ENCODE results near the gene PPID.

The PPID gene

DNA sequence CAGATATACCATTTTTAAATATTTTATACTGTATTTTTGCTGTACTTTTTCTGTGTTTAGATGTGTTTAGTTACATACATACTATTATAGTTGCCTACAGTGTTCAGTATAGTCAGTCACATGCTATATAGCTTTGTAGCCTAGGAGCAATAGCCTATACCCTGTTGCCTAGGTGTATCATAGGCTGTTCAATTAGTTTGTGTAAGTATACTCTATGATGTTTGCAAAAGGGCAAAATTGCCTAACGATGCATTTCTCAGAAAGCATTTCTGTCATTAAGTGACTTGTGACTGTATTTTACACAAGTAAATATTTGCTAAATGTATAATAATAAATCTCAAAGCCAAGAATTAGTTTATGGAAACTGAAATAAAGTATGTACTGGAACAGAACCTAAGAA is 41.6 kb downstream of the PPID start:
- Histone ChIP-seq H3K4me1 (ENCODE audit: control insufficient read depth, insufficient read depth, low read length) (peaks cover 3% of the 10 kb centered on the region), H3K9ac (ENCODE audit: low read depth, low read length) (no peak overlapping the region), H3K9me3 (ENCODE audit: control insufficient read depth, insufficient read depth, low read length) (no peaks in the 10 kb centered on the region), H3K4me3 (ENCODE audit: low read depth, low read length) (no peak overlapping the region), H3K36me3 (ENCODE audit: control insufficient read depth, insufficient read depth, low read length) (no peaks in the 10 kb centered on the region), H3K27me3 (ENCODE audit: control insufficient read depth, insufficient read depth, low read length) (no peaks in the 10 kb centered on the region)

DNA sequence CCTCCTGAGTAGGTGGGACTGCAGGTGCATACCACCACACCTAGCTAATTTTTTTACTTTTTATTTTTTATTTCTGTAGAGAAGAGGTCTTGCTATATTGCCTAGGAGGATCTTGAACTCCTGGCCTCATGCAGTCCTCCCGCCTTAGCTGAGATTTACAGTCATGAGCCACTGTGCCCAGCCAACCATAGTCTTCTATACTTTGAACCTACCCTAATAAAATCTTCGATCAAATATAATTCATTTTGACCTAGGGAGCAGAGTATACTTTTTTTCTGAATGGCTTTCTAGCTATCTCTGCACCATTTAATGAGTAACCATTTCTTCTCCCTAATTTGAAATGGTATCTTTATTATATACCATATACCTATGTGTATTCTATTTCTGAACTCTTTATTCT is 44.4 kb downstream of the PPID start:
- Histone ChIP-seq H3K36me3 (ENCODE audit: control insufficient read depth, insufficient read depth, low read length) (no peaks in the 10 kb centered on the region), H3K27me3 (ENCODE audit: control insufficient read depth, insufficient read depth, low read length) (no peaks in the 10 kb centered on the region), H3K9ac (ENCODE audit: low read depth, low read length) (no peak overlapping the region), H3K4me1 (ENCODE audit: control insufficient read depth, insufficient read depth, low read length) (peaks cover 3% of the 10 kb centered on the region), H3K4me3 (ENCODE audit: low read depth, low read length) (no peak overlapping the region), H3K9me3 (ENCODE audit: control insufficient read depth, insufficient read depth, low read length) (no peaks in the 10 kb centered on the region)

DNA sequence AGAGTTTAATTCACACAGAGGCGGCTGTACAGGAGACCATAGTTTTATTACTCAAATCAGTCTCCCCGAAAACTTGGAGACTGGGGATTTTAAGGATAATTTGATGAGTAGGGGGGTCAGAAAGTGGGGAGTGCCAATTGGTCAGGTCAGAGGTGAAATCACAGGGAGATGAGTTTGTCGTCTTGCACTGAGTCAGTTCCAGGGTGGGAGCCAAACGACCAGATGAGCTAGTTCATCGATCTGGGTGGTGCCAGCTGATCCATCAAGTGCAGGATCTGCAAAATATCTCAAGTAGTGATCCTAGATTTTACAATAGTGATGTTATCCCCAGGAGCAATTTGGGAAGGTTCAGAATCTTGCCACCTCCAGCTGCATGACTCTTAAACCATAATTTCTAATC is 47.1 kb downstream of the PPID start:
- H3K27me3 ChIP-seq (ENCODE audit: control insufficient read depth, insufficient read depth, low read length): no peaks in the 10 kb centered on the region
- H3K9ac ChIP-seq (ENCODE audit: low read depth, low read length): no peak overlapping the region
- no peak overlapping the region for H3K4me3 ChIP-seq (ENCODE audit: low read depth, low read length)
- no peaks in the 10 kb centered on the region for H3K36me3 ChIP-seq (ENCODE audit: control insufficient read depth, insufficient read depth, low read length)
- peaks cover 3% of the 10 kb centered on the region for H3K4me1 ChIP-seq (ENCODE audit: control insufficient read depth, insufficient read depth, low read length)
- H3K9me3 ChIP-seq (ENCODE audit: control insufficient read depth, insufficient read depth, low read length): no peaks in the 10 kb centered on the region

DNA sequence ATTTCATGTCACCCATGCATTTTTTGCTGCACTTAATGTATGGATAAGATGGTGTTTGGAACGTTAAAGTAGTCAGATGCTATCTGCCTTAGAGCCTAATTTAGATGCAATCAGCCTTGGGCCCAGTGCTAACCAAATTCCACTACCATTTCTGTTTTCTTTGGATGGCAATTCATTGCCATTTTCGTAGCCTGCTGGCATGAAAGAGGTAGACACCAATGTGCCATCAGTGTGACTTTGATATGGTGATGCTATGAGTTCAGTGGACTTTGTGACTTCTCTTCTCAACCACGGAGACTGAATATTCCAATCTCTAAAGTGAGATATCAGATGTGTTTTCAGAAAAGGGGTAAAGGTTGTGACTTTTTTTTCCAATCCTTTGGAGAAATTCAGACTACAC is 49.6 kb downstream of the PPID start:
- Histone ChIP-seq H3K9me3 (ENCODE audit: control insufficient read depth, insufficient read depth, low read length) (no peaks in the 10 kb centered on the region), H3K27me3 (ENCODE audit: control insufficient read depth, insufficient read depth, low read length) (no peaks in the 10 kb centered on the region), H3K4me1 (ENCODE audit: control insufficient read depth, insufficient read depth, low read length) (peaks cover 2% of the 10 kb centered on the region), H3K9ac (ENCODE audit: low read depth, low read length) (no peak overlapping the region), H3K4me3 (ENCODE audit: low read depth, low read length) (no peak overlapping the region), H3K36me3 (ENCODE audit: control insufficient read depth, insufficient read depth, low read length) (no peaks in the 10 kb centered on the region)

DNA sequence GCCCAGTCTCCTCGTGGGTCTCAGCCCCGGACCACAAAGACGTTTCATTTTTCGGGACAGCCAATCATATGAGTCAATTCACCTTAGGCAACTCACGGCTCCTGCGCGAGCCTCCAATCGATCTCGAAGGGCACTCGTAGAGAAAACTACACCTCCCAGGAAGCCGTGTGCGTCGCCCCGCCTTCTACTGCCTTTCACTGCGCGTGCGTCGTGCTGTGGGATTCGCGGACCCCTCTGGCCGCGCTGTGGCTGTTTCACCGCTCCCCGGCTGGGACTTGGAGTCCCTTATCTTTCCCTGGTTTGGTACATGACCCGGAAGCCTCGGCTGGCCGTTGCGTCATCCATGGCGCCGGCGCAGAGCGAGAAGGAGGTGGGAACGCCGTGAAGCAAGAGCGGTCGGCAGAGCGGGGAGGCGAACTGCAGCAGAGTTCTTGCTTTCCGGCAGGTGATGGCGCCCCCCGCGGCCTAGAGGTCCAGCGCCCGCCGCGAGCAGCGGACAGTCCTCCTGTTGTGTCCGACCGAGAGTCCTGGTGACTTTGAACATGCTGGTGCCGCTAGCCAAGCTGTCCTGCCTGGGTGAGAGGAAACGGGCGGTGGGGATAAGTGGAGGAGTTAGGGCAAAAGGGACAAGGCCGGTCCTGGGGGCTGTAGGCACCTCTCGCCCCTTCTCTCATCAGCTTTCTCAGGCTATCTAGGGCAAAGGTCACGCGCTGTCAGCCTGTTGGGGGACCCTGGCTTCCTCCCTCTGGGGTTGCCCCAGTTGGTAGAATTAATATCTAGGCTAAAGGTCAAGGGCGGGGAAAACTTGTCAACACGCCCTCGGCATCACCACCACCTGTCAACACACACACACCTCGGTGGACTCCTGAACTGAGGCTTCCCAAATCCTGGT is 51.0 kb downstream of the PPID start, which contains the start of gene ETFDH:
TSS of gene ETFDH (plus strand) at position 382 of the 892 bp plus-strand sequence. CDS start at position 543, 161 bp downstream.
- peak within 1 kb of the TSS; percentile 85 for H3K9ac ChIP-seq (ENCODE audit: low read depth, low read length)
- no peaks in the 10 kb centered on the region for H3K36me3 ChIP-seq (ENCODE audit: control insufficient read depth, insufficient read depth, low read length)
- no peaks in the 10 kb centered on the region for H3K9me3 ChIP-seq (ENCODE audit: control insufficient read depth, insufficient read depth, low read length)
- H3K4me1 ChIP-seq (ENCODE audit: control insufficient read depth, insufficient read depth, low read length): peaks cover 4% of the 10 kb centered on the region
- no peaks in the 10 kb centered on the region for H3K27me3 ChIP-seq (ENCODE audit: control insufficient read depth, insufficient read depth, low read length)
- H3K4me3 ChIP-seq (ENCODE audit: low read depth, low read length): peak within 1 kb of the TSS; percentile 97

DNA sequence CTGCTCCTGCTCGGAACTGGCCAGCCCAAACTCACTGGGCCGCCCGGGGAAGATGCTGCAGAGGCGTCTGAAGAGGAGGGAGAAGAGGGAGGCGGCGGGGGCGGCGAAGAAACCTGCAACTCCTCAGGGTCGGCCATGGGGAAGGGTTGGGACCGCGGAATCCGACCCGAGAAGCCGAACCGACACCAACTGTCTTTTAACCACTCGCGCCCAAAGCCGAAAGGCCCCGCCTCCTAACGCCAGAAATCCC is 51.6 kb downstream of the PPID start, which contains the start of gene C4orf46:
TSS of gene C4orf46 (minus strand) at position 223 of the 250 bp plus-strand sequence. CDS start at position 137, 86 bp downstream.
- Histone ChIP-seq H3K4me1 (ENCODE audit: control insufficient read depth, insufficient read depth, low read length) (peaks cover 4% of the 10 kb centered on the region), H3K9me3 (ENCODE audit: control insufficient read depth, insufficient read depth, low read length) (no peaks in the 10 kb centered on the region), H3K36me3 (ENCODE audit: control insufficient read depth, insufficient read depth, low read length) (no peaks in the 10 kb centered on the region), H3K9ac (ENCODE audit: low read depth, low read length) (peak within 1 kb of the TSS; percentile 85), H3K4me3 (ENCODE audit: low read depth, low read length) (peak within 1 kb of the TSS; percentile 97), H3K27me3 (ENCODE audit: control insufficient read depth, insufficient read depth, low read length) (no peaks in the 10 kb centered on the region)

DNA sequence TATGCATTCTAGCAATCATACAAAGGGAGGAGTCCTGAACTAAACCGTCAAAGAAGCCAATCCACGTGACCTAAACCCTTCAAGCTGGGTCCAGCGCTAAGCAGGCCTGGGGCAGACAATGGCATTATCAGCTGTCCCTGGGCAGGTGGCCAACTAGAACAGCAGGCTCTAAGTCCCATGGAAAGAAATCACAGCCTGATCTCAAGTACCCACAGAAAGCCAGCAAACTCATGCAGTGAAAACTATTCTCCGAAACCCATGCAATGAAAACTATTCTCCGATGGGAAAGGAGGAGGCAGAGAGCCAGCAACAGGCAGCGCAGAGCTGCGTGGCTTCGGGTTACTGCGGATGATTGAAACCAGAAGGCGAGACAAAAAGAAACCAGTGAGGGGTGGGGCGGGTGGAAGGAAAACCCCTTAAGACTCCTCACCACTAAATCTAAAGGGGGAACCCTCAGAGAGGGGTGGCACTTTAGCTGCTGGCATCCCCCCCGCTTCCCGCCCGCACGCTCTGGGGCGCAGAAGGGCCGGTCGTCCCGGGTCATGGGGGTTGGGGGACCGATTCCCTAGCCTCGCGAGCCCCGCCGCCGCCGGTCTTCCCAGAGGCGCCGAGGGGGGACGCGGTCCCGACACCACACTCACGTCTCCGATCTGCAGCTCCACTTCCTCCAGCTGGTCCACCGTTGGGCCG is 52.1 kb downstream of the PPID start:
- peak overlapping the region; percentile 85 for H3K9ac ChIP-seq (ENCODE audit: low read depth, low read length)
- H3K9me3 ChIP-seq (ENCODE audit: control insufficient read depth, insufficient read depth, low read length): no peaks in the 10 kb centered on the region
- peak overlapping the region; percentile 97 for H3K4me3 ChIP-seq (ENCODE audit: low read depth, low read length)
- no peaks in the 10 kb centered on the region for H3K36me3 ChIP-seq (ENCODE audit: control insufficient read depth, insufficient read depth, low read length)
- no peaks in the 10 kb centered on the region for H3K27me3 ChIP-seq (ENCODE audit: control insufficient read depth, insufficient read depth, low read length)
- peaks cover 4% of the 10 kb centered on the region for H3K4me1 ChIP-seq (ENCODE audit: control insufficient read depth, insufficient read depth, low read length)

DNA sequence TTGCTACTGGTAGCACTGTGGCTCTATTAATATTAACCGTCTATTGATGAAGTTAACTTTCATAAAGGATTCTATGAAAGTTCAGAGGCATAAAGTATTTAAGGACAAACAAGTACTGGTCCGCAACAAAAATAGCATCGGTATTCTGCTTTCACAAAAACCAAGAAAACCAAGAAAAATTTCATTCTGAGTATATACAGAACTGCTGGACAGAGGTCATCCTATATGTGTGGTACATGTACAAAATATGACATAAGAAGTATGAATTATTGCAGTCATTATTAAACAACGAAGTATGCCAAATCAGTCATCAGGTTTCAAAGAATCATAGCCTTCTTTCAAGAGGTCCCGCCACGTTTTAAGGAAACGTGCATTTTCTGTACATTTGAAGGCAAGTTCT is 53.9 kb downstream of the PPID start:
- Histone ChIP-seq H3K27me3 (ENCODE audit: control insufficient read depth, insufficient read depth, low read length) (no peaks in the 10 kb centered on the region), H3K4me3 (ENCODE audit: low read depth, low read length) (no peak overlapping the region), H3K36me3 (ENCODE audit: control insufficient read depth, insufficient read depth, low read length) (no peaks in the 10 kb centered on the region), H3K9ac (ENCODE audit: low read depth, low read length) (no peak overlapping the region), H3K4me1 (ENCODE audit: control insufficient read depth, insufficient read depth, low read length) (peaks cover 4% of the 10 kb centered on the region), H3K9me3 (ENCODE audit: control insufficient read depth, insufficient read depth, low read length) (no peaks in the 10 kb centered on the region)

DNA sequence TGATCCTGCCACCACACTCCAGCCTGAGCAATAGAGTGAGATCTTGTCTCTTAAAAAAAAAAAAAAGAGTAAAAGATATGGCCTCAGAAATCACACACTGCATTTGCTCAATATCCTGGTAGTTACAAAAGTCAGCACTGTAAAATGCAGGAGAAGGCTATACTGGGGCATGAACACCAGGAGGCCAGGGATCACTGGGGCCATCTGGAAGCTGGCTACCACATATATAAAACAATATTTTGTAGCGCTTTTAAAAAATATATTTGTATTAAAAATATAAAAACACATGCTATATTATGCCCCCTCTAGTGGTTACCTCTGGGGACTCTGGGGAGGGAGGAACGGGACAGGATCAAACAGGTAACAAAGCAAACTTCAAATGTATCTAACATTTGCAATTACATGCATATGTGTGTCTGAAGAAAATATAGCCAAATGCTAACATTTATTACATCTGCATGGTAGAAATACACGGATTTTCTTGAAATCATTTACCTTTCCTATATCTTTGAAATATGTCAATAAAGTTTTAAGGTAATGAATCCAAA is 55.5 kb downstream of the PPID start:
- H3K36me3 ChIP-seq (ENCODE audit: control insufficient read depth, insufficient read depth, low read length): no peaks in the 10 kb centered on the region
- H3K4me3 ChIP-seq (ENCODE audit: low read depth, low read length): no peak overlapping the region
- no peaks in the 10 kb centered on the region for H3K27me3 ChIP-seq (ENCODE audit: control insufficient read depth, insufficient read depth, low read length)
- H3K9ac ChIP-seq (ENCODE audit: low read depth, low read length): no peak overlapping the region
- H3K4me1 ChIP-seq (ENCODE audit: control insufficient read depth, insufficient read depth, low read length): peaks cover 4% of the 10 kb centered on the region
- no peaks in the 10 kb centered on the region for H3K9me3 ChIP-seq (ENCODE audit: control insufficient read depth, insufficient read depth, low read length)

DNA sequence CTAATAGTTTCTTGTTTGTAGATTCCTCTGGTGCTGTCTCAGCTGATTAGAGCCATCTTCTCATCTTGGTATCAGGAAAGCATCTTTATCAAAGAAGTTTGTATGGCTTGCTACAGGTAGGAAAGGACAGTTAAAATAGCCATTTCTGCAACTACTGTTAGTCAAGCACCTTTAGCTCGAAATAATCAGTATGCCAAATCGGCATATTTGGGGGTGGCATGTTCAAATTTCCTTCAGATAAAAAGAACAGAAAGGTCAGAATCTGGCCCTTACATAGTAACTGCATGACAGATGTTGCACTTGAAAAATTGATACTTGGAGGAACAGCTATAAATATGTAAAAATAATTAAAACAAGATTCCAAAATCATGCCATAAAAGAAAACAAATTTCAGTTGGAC is 56.3 kb downstream of the PPID start:
- no peaks in the 10 kb centered on the region for H3K36me3 ChIP-seq (ENCODE audit: control insufficient read depth, insufficient read depth, low read length)
- H3K27me3 ChIP-seq (ENCODE audit: control insufficient read depth, insufficient read depth, low read length): no peaks in the 10 kb centered on the region
- H3K4me1 ChIP-seq (ENCODE audit: control insufficient read depth, insufficient read depth, low read length): peaks cover 4% of the 10 kb centered on the region
- no peaks in the 10 kb centered on the region for H3K9me3 ChIP-seq (ENCODE audit: control insufficient read depth, insufficient read depth, low read length)
- no peak overlapping the region for H3K4me3 ChIP-seq (ENCODE audit: low read depth, low read length)
- no peak overlapping the region for H3K9ac ChIP-seq (ENCODE audit: low read depth, low read length)

DNA sequence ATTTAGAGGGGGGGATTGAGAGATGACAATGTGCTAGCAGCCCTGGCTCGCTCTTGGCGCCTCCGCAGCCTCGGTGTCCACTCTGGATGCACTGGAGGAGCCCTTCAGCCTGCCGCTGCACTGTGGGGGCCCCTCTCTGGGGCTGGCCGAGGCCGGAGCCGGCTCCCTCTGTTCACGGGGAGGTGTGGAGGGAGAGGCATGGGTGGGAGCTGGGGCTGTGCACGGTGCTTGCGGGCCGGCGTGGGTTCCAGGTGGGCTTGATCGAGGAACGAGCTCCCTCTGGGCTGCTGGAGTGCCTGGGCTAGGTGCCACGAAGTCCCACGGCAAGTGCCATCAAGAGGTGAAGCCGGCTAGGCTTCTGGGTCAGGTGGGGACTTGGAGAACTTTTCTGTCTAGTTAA is 58.4 kb downstream of the PPID start:
- peaks cover 2% of the 10 kb centered on the region for H3K4me1 ChIP-seq (ENCODE audit: control insufficient read depth, insufficient read depth, low read length)
- H3K36me3 ChIP-seq (ENCODE audit: control insufficient read depth, insufficient read depth, low read length): no peaks in the 10 kb centered on the region
- no peaks in the 10 kb centered on the region for H3K9me3 ChIP-seq (ENCODE audit: control insufficient read depth, insufficient read depth, low read length)
- H3K9ac ChIP-seq (ENCODE audit: low read depth, low read length): no peak overlapping the region
- no peaks in the 10 kb centered on the region for H3K27me3 ChIP-seq (ENCODE audit: control insufficient read depth, insufficient read depth, low read length)
- H3K4me3 ChIP-seq (ENCODE audit: low read depth, low read length): no peak overlapping the region

Measured in iPS-15b (cell line).